Measurements from ENCODE around the gene TIMMDC1. TPM values are rescaled to one million over a fixed set of nuclear protein-coding genes. Genes with fewer than 3 reads are reported as not detected.

The TIMMDC1 gene
- total RNA-seq, 3 donors from 2014 or later = 93.4 to 107 (median 95.3) TPM

GRCh38 chr3:119555309-119555735 lies 57.0 kb downstream of the TIMMDC1 start:
- DNase-seq = peak in 1 of 3 donors; percentile 13
- ATAC-seq = peak; percentile 18
- no peaks in the 10 kb centered on the region for H3K9me3 ChIP-seq
- H3K36me3 ChIP-seq (ENCODE audit: low read depth) = no peaks in the 10 kb centered on the region
- TF ChIP-seq CTCF (IDR thresholded peaks at IDR 0.05) = no peak
- H3K4me1 ChIP-seq (ENCODE audit: low read depth) = no peaks in the 10 kb centered on the region
- no peak overlapping the region for H3K4me3 ChIP-seq
- intact Hi-C loops (cut with DNase I, micrococcal nuclease) = no loop called here

GRCh38 chr3:119555929-119556328 lies 57.6 kb downstream of the TIMMDC1 start:
- no peaks in the 10 kb centered on the region for H3K36me3 ChIP-seq (ENCODE audit: low read depth)
- intact Hi-C loops (cut with DNase I, micrococcal nuclease) = no loop called here

DNA sequence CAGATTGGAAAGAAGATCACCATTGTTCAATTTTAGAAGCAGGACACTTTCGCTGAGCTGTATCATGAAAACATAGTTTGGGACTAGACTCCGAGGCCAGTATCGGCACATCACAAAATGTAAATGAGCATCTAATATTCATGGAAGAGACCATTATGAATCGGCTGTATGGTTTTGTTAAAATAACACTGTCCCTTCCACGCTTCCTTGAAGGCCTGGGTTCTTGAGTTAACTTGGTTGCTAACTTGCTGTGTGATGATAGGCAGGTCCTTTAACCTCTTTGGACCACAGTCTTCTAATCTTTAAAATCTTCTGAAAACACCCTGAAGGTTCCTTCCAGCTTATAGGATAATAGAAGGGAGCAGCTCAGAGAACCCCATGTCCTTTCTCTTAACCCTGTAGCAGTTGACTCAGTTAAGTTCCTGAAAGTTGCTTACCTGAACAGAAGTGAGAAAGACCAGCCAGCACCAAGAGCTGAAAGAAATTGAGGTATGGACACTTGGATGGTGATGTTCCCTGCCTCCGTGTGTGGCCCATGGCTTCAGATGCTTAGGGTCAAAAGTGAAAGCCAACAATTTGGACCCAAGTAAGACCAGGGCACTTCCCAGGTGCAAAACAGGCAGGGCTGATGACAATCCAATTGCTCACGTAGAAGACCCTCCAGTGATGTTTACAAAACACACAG lies 59.0 kb downstream of the TIMMDC1 start:
- Histone ChIP-seq H3K36me3 (ENCODE audit: low read depth) (no peaks in the 10 kb centered on the region), H3K4me1 (ENCODE audit: low read depth) (no peaks in the 10 kb centered on the region), H3K9me3 (no peaks in the 10 kb centered on the region), H3K4me3 (no peak overlapping the region)
- DNase-seq (no peak), ATAC-seq (no peak)
- no peak for TF ChIP-seq CTCF (IDR thresholded peaks at IDR 0.05)
- intact Hi-C loops (cut with DNase I, micrococcal nuclease) = no loop called here

More at GRCh38 chr3:119555929-119556328, 57.6 kb downstream of the TIMMDC1 start:
- Histone ChIP-seq H3K9me3 (no peaks in the 10 kb centered on the region), H3K4me1 (ENCODE audit: low read depth) (no peaks in the 10 kb centered on the region), H3K4me3 (no peak overlapping the region)
- no peak for ATAC-seq
- TF ChIP-seq CTCF (IDR thresholded peaks at IDR 0.05) = no peak
- no peak for DNase-seq

DNA sequence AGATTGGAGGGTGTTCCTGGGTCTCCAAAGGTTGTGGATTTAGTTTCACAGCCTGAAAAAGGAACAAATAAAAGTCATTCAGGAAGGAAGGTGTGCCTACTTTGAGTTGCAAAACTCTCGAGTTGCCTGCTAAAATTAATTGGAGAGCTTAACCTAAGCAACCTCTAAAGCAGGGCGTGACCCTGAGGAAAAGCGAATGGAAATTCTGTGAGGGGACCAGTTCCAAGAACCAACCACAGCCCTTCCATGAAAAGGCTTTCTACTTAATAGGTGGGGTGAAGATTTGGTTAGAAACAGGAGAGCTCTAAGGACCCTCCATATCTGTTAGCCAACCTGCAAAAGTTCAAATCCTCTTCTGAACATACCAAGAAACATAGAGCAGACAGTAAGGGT lies 59.5 kb downstream of the TIMMDC1 start:
- Histone ChIP-seq H3K4me1 (ENCODE audit: low read depth) (no peaks in the 10 kb centered on the region), H3K36me3 (ENCODE audit: low read depth) (no peaks in the 10 kb centered on the region), H3K4me3 (no peak overlapping the region), H3K9me3 (no peaks in the 10 kb centered on the region)
- intact Hi-C loops (cut with DNase I, micrococcal nuclease) = no loop called here
- TF ChIP-seq CTCF (IDR thresholded peaks at IDR 0.05) = no peak
- DNase-seq = no peak
- ATAC-seq = no peak

DNA sequence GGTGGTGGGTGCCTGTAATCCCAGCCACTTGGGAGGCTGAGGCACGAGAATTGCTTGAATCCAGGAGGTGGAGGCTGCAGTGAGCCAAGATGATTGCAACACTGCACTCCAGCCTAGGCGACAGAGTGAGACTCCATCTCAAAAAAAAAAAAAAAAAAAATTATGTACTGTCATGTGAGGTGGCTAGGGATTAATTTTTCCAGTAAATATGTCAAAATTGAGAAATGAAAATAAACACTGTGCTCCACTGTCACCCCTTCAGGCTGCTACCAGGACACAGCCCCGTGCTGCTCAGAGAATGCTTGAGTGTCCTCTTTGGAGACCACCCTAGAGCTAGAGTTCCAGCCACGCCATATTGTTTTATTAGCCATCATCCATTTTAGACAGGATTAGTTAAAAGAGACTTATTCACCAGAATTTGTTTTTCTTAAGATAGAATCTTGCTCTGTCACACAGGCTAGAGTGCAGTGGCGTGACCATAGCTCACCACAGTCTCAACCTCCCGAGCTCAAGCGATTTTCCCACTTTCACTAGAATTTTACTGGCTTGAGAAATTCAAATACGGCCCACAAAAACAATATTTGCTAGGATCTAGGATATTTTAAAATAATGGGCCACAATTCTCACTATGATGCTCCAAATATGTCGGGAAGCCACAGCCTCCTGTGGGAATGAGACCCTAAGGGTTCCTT lies 60.4 kb downstream of the TIMMDC1 start:
- Histone ChIP-seq H3K4me3 (no peak overlapping the region), H3K36me3 (ENCODE audit: low read depth) (no peaks in the 10 kb centered on the region), H3K9me3 (no peaks in the 10 kb centered on the region), H3K4me1 (ENCODE audit: low read depth) (no peaks in the 10 kb centered on the region)
- DNase-seq (no peak), ATAC-seq (no peak)
- intact Hi-C loops (cut with DNase I, micrococcal nuclease) = no loop called here
- TF ChIP-seq CTCF (IDR thresholded peaks at IDR 0.05) = no peak

All from mucosa of descending colon (tissue), 3 donors.